ENCODE data around the gene FIBP. TPM values are rescaled to one million over a fixed set of nuclear protein-coding genes. Genes with fewer than 3 reads are reported as not detected.

The FIBP gene
- total RNA-seq, 1 donor from 2014 or later, result 78.6 TPM

- DNase-seq (ENCODE audit: extremely low spot score in 2 of 2), result no peak
- Histone ChIP-seq H3K27me3 (no peaks in the 10 kb centered on the region), H3K36me3 (peaks cover 0 to 28% of the 10 kb centered on the region in 2 donors), H3K4me1 (peaks cover 65% of the 10 kb centered on the region), H3K9me3 (no peaks in the 10 kb centered on the region), H3K4me3 (peak overlapping the region; percentile 69 to 86), H3K27ac (peak overlapping the region; percentile 97)
- intact Hi-C loops (cut with DNase I), result loop anchor here (5.0 kb wide), 2 partner anchors 100 to 115 kb away; partner anchors contain the start of genes BANF1 and EIF1AD
- TF ChIP-seq POLR2AphosphoS5 (IDR thresholded peaks at IDR 0.05; ENCODE audit: insufficient read depth in 1 of 2, low read depth in 1 of 2), result no peak
- TF ChIP-seq POLR2A (IDR thresholded peaks at IDR 0.05), result no peak
- TF ChIP-seq CTCF (IDR thresholded peaks at IDR 0.05), result no peak
Observed at GRCh38 chr11:65887723-65888162, 528 bp downstream of the FIBP start.

- no peaks in the 10 kb centered on the region for H3K9me3 ChIP-seq
- no peak for TF ChIP-seq CTCF (IDR thresholded peaks at IDR 0.05)
- no peak for TF ChIP-seq POLR2A (IDR thresholded peaks at IDR 0.05)
- TF ChIP-seq POLR2AphosphoS5 (IDR thresholded peaks at IDR 0.05; ENCODE audit: insufficient read depth in 1 of 2, low read depth in 1 of 2), result no peak
- peak overlapping the region; percentile 69 to 86 for H3K4me3 ChIP-seq
- H3K4me1 ChIP-seq, result peaks cover 58% of the 10 kb centered on the region
- DNase-seq (ENCODE audit: extremely low spot score in 2 of 2), result no peak
- peak overlapping the region; percentile 97 for H3K27ac ChIP-seq
- no peaks in the 10 kb centered on the region for H3K27me3 ChIP-seq
- peaks cover 0 to 35% of the 10 kb centered on the region in 2 donors for H3K36me3 ChIP-seq
- intact Hi-C loops (cut with DNase I), result loop anchor here (5.0 kb wide), 2 partner anchors 100 to 115 kb away; partner anchors contain the start of genes BANF1 and EIF1AD
Observed at GRCh38 chr11:65886826-65887722, 1.2 kb downstream of the FIBP start.

- Histone ChIP-seq H3K9me3 (no peaks in the 10 kb centered on the region), H3K27ac (no peak overlapping the region), H3K36me3 (peaks cover 0 to 37% of the 10 kb centered on the region in 2 donors), H3K4me3 (no peak overlapping the region), H3K27me3 (no peaks in the 10 kb centered on the region), H3K4me1 (peaks cover 47% of the 10 kb centered on the region)
- no peak for DNase-seq (ENCODE audit: extremely low spot score in 2 of 2)
- intact Hi-C loops (cut with DNase I), result loop anchor here (5.0 kb wide), 2 partner anchors 101 to 116 kb away; partner anchors contain the start of genes BANF1 and EIF1AD
- TF ChIP-seq POLR2A (IDR thresholded peaks at IDR 0.05) (no peak), CTCF (IDR thresholded peaks at IDR 0.05) (no peak), POLR2AphosphoS5 (IDR thresholded peaks at IDR 0.05; ENCODE audit: insufficient read depth in 1 of 2, low read depth in 1 of 2) (no peak)
Observed at GRCh38 chr11:65885808-65886536, 2.3 kb downstream of the FIBP start.

- no peaks in the 10 kb centered on the region for H3K27me3 ChIP-seq
- H3K9me3 ChIP-seq, result no peaks in the 10 kb centered on the region
- DNase-seq (ENCODE audit: extremely low spot score in 2 of 2), result no peak
- TF ChIP-seq POLR2A (IDR thresholded peaks at IDR 0.05) (no peak), POLR2AphosphoS5 (IDR thresholded peaks at IDR 0.05; ENCODE audit: insufficient read depth in 1 of 2, low read depth in 1 of 2) (no peak), CTCF (IDR thresholded peaks at IDR 0.05) (no peak)
- no peak overlapping the region for H3K4me3 ChIP-seq
- intact Hi-C loops (cut with DNase I), result loop anchor here (5.0 kb wide), 2 partner anchors 102 to 117 kb away; partner anchors contain the start of genes BANF1 and EIF1AD
- H3K4me1 ChIP-seq, result peaks cover 46% of the 10 kb centered on the region
- H3K36me3 ChIP-seq, result peaks cover 0 to 37% of the 10 kb centered on the region in 2 donors
- H3K27ac ChIP-seq, result peak overlapping the region; percentile 33
Observed at GRCh38 chr11:65885231-65885630, 3.0 kb downstream of the FIBP start.
